ENCODE data around the gene CEP290. TPM values are rescaled to one million over a fixed set of nuclear protein-coding genes. Genes with fewer than 3 reads are reported as not detected.

The CEP290 gene
- total RNA-seq, 1 donor from 2014 or later = 42.5 TPM

GRCh38 chr12:88001327-88001726 lies 140.6 kb downstream of the CEP290 start:
- peaks cover 2% of the 10 kb centered on the region for H3K36me3 Mint-ChIP-seq
- TF ChIP-seq CTCF (IDR thresholded peaks at IDR 0.05; ENCODE audit: unreplicated experiment) = no peak
- peaks cover 5% of the 10 kb centered on the region for H3K27me3 Mint-ChIP-seq (ENCODE audit: low read depth)
- no peak overlapping the region for H3K27ac Mint-ChIP-seq
- H3K4me1 Mint-ChIP-seq = no peaks in the 10 kb centered on the region
- H3K9me3 Mint-ChIP-seq = peaks cover 15% of the 10 kb centered on the region
- DNase-seq (ENCODE audit: low spot score in 2 of 2, unreplicated experiment in 2 of 2) = no peak
- no peak overlapping the region for H3K4me3 Mint-ChIP-seq

Other genes starting within 250 kb of the CEP290 start
- 0.07 to 0.22 TPM (median 0.13 TPM) in 3 replicates for gene C12orf50, start 112.7 kb downstream of the CEP290 start, total RNA-seq
- 36.6 to 39.3 TPM (median 37.2 TPM) in 3 replicates for gene TMTC3, start 219 bp upstream of the CEP290 start, total RNA-seq

All from mesothelial cell of epicardium (in vitro differentiated cells).